ENCODE measurements around the gene DCTN2.

DNA sequence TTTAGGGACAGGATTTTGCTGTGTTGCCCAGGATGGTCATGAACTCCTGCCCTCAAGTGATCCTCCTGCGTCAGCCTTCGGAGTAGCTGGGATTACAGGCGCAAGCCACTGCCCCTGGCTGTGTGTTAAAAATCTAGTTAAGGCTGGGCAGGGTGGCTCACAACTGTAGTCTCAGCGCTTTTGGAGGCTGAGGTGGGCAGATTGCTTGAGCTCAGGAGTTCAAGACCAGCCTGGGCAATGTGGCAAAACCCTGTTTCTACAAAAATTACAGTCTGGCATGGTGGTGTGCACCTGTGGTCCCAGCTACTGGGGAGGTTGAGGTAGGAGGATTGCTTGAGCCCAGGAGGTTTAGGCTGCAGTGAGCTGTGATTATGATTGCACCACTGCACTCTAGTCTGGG, 35.8 kb downstream of the DCTN2 start:
- TF ChIP-seq, protein P1, sequence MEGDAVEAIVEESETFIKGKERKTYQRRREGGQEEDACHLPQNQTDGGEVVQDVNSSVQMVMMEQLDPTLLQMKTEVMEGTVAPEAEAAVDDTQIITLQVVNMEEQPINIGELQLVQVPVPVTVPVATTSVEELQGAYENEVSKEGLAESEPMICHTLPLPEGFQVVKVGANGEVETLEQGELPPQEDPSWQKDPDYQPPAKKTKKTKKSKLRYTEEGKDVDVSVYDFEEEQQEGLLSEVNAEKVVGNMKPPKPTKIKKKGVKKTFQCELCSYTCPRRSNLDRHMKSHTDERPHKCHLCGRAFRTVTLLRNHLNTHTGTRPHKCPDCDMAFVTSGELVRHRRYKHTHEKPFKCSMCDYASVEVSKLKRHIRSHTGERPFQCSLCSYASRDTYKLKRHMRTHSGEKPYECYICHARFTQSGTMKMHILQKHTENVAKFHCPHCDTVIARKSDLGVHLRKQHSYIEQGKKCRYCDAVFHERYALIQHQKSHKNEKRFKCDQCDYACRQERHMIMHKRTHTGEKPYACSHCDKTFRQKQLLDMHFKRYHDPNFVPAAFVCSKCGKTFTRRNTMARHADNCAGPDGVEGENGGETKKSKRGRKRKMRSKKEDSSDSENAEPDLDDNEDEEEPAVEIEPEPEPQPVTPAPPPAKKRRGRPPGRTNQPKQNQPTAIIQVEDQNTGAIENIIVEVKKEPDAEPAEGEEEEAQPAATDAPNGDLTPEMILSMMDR (IDR thresholded peaks at IDR 0.05) = no peak
- TF ChIP-seq POLR2A (IDR thresholded peaks at IDR 0.05) = no peak

Measured in thyroid gland (tissue), 4 donors.